ENCODE data around the gene AVEN. TPM values are rescaled to one million over a fixed set of nuclear protein-coding genes. Genes with fewer than 3 reads are reported as not detected.

AVEN gene
- total and polyA plus RNA-seq, 12 donors = 10.2 to 33.9 (median 20.0) TPM

DNA sequence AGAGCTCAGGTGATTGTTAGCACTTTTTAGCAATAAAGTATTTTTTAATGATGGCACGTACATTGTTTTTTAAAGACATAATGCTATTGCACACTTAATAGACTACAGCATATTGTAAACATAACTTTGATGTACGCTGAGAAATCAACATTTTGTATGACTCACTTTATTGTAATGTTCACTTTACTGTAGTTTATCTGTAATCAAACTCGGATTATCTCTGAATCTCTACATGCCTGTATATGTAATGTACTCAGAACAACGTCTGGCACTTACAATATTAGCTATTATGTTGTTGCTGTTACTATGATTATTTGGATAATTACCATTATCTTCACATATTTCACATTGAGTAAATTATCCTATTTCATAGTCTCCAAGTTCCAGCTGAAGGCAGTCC is 208.7 kb downstream of the AVEN start:
- TF ChIP-seq, protein P1, sequence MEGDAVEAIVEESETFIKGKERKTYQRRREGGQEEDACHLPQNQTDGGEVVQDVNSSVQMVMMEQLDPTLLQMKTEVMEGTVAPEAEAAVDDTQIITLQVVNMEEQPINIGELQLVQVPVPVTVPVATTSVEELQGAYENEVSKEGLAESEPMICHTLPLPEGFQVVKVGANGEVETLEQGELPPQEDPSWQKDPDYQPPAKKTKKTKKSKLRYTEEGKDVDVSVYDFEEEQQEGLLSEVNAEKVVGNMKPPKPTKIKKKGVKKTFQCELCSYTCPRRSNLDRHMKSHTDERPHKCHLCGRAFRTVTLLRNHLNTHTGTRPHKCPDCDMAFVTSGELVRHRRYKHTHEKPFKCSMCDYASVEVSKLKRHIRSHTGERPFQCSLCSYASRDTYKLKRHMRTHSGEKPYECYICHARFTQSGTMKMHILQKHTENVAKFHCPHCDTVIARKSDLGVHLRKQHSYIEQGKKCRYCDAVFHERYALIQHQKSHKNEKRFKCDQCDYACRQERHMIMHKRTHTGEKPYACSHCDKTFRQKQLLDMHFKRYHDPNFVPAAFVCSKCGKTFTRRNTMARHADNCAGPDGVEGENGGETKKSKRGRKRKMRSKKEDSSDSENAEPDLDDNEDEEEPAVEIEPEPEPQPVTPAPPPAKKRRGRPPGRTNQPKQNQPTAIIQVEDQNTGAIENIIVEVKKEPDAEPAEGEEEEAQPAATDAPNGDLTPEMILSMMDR (IDR thresholded peaks at IDR 0.05) = no peak
- no peak for DNase-seq
- ATAC-seq = no peak
- WGBS, 2 donors = 71 to 74% methylated on average over 4 of the region's 4 CpGs
- Histone ChIP-seq H3K4me1 (no peaks in the 10 kb centered on the region), H3K9me3 (peaks cover 0 to 11% (median 0%) of the 10 kb centered on the region in 11 donors), H3K27ac (no peak overlapping the region), H3K27me3 (peaks cover 0 to 3% (median 0%) of the 10 kb centered on the region in 7 donors), H3K4me3 (no peak overlapping the region), H3K36me3 (no peaks in the 10 kb centered on the region)
- intact Hi-C loops (cut with DNase I) = no loop called here

DNA sequence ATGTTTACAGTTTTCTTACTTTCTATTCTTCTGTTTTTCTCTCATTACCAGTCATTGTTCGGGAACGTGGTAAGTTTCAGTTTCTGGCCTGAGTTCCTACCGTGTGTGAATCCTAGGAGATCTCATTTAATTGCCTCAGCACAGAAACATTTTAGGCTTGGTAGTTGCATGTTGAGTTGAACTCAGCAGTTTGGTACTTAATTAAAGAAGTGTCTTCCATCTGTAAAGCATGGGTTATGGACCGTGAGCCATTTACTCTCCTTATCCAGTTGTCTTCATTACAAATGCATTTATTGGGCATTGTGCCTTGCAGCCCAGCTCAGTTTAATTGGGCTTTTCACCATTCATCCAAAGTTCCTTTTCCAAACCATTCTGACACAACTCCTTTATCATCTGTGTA is 212.8 kb downstream of the AVEN start:
- intact Hi-C loops (cut with DNase I) = no loop called here
- ATAC-seq = no peak
- Histone ChIP-seq H3K9me3 (peaks cover 0 to 11% (median 0%) of the 10 kb centered on the region in 11 donors), H3K27me3 (peaks cover 0 to 3% (median 0%) of the 10 kb centered on the region in 7 donors), H3K4me3 (no peak overlapping the region), H3K27ac (no peak overlapping the region), H3K36me3 (no peaks in the 10 kb centered on the region), H3K4me1 (no peaks in the 10 kb centered on the region)
- DNase-seq = no peak
- TF ChIP-seq, protein P1 (IDR thresholded peaks at IDR 0.05) = no peak
- 86 to 91% methylated on average over 4 of the region's 4 CpGs for WGBS, 2 donors

DNA sequence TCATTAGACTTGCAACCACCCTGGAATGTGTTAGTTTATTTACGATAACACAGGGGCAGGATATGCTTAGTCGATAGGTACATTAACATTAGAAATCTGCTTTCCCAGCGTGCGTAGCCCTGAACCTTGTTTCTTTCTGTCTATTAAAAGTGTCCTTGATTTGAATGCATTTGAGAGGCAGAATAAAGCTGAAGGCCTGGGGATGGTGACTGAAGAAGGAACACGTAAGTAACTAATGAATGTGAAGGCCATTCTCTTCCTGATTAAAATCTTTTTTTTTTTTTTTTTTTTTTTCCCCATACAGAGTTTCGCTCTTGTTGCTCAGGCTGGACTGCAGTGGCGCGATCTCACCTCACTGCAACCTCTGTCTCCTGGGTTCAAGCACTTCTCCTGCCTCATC is 213.6 kb downstream of the AVEN start:
- no peak overlapping the region for H3K27ac ChIP-seq
- no peak for DNase-seq
- H3K9me3 ChIP-seq = peaks cover 0 to 11% (median 0%) of the 10 kb centered on the region in 11 donors
- peaks cover 0 to 3% (median 0%) of the 10 kb centered on the region in 7 donors for H3K27me3 ChIP-seq
- WGBS, 2 donors = 90 to 94% methylated on average over 8 of the region's 8 CpGs
- no peak for ATAC-seq
- TF ChIP-seq, protein P1 (IDR thresholded peaks at IDR 0.05) = no peak
- no peaks in the 10 kb centered on the region for H3K4me1 ChIP-seq
- intact Hi-C loops (cut with DNase I) = no loop called here
- no peaks in the 10 kb centered on the region for H3K36me3 ChIP-seq
- H3K4me3 ChIP-seq = no peak overlapping the region

DNA sequence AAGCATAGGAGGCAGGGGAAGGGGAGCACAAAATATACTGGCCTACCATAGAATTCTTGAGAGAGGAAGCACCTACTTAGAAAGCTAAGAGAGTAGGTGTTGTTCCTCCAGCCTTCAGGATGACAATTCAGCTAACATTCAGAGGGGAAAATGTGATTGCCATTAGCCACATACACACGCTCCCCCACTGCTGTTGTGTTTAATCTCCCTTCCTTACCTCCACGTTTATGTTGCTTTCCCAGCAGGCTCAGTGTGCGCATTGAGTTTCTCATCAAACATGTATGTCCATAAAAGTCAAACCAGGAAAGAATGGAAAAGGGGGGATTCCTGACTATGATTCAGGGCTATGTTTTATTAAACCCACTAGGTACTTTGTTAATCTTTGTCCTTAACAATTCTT is 215.9 kb downstream of the AVEN start:
- Histone ChIP-seq H3K27me3 (peaks cover 0 to 3% (median 0%) of the 10 kb centered on the region in 7 donors), H3K4me3 (no peak overlapping the region), H3K9me3 (peaks cover 0 to under 1% (median 0%) of the 10 kb centered on the region in 11 donors), H3K4me1 (no peaks in the 10 kb centered on the region), H3K36me3 (no peaks in the 10 kb centered on the region), H3K27ac (no peak overlapping the region)
- ATAC-seq (no peak), DNase-seq (no peak)
- WGBS, 2 donors = 71 to 73% methylated on average over 3 of the region's 3 CpGs
- TF ChIP-seq, protein P1 (IDR thresholded peaks at IDR 0.05) = no peak
- intact Hi-C loops (cut with DNase I) = loop anchor here in 1 of 10 donors (5.0 kb wide), 1 partner anchor 669 kb away; no protein-coding TSS in a partner anchor
